Skin of body (tissue), 2 donors: ENCODE results near the gene MEI4. TPM values are rescaled to one million over a fixed set of nuclear protein-coding genes. Genes with fewer than 3 reads are reported as not detected.
"Not testable (repeated sequence)": the region's sequence is repeated elsewhere in the genome, so short reads cannot be mapped to it uniquely, and the experiment has no call there.

Experiments used
- DNase-seq: peaks from one replicate; lab custom pipeline; 2025; lab: John Stamatoyannopoulos, UW
- total RNA-seq: library from RNA; depleted of rRNA; stranded (reverse); fragments of >200 nt; gene quantifications from one replicate; pipeline ENCODE4 v1.2.3, GENCODE V29; 2014

The MEI4 gene
- total RNA-seq, 1 donor from 2014 or later, result 0.10 TPM

DNA sequence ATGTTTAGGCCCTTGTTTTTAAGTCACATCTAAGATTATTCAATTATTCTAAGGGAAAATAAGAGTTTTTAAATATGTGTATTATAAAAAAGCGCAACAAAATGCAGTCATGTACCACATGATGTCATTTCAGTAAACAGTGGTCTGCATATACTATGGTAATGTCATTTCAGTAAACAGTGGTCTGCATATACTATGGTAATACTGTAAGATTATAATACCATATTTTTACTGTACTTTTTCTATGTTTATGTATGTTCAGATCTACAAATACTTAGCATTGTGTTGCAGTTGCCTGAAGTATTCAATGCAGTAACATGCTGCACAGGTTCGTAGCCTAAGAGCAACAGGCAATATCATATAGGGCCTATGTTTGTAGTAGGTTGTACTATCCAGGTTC, 21.4 kb downstream of the MEI4 start:
- DNase-seq, result no peak

DNA sequence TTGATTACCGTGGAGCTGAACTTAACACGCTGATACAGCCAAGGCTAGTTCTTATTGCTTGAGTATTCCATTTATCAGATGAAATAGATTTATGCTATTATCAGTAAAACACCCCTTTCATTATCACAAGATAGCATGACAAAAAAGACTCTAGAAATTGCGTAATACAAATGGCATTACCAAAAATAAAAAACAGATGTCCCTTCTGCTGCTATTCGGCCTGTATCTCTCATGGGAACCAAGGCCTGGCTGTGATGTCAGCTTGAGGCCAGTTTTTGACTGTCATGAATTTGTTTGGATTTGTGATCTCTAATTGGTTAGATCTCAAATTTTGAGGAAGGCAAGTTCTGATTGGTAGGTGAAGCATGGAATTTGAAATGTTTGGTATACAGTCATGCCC, 25.2 kb downstream of the MEI4 start:
- peak; percentile 21 for DNase-seq

DNA sequence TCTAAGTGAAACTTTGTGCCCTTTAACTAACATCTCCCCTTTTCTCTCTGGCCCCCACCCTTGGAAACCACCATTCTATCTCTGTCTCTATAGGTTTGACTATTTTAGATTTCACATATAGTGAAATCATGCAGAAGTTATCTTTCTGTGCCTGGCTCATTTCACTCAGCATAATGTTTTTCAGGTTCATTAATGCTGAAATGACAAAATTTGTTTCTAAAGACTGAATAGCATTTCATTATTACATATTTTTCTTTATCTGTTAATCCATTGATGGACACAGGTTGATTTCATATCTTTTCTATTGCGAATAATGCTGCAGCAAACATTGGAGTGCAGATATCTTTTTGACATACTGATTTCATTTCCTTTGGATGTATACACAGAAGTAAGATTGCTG, 30.7 kb downstream of the MEI4 start:
- no peak for DNase-seq

DNA sequence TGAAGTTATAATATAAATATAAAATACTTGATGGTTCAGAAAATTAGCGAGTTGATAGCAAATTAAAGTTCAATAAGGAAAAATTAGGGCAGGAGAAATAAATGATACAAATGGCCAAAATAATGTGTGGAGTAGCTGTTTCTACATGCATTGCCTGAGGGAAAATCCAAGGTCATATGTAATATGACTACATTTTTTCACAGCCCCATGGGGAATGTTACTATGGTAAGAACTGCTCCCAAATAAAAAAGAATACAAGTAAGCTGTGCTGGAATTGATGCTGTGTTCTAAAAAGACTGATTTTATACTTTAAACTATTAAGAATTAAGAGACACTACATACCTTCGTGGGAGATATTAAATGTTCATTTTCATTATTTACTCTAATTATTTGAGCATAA, 34.1 kb downstream of the MEI4 start:
- DNase-seq, result peak; percentile 5

DNA sequence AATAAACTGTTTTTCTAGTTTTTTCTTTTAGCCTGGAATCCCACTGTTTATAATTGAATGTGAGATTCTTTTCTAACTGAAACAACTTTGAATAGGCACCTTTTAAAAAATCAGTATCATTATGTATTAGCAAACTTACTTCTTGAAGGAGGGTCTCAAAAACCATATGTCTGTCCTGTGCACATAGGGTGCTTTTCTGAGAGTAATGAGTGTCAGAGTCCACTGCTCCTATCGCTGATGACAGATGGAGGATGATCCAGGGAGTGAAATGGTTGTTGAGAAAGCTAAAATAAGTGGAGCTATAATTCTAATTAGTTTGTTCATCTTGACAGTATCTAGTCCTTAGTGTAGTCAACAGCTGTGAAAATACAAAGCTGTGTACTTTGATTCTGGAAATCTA, 35.8 kb downstream of the MEI4 start:
- DNase-seq, result no peak

DNA sequence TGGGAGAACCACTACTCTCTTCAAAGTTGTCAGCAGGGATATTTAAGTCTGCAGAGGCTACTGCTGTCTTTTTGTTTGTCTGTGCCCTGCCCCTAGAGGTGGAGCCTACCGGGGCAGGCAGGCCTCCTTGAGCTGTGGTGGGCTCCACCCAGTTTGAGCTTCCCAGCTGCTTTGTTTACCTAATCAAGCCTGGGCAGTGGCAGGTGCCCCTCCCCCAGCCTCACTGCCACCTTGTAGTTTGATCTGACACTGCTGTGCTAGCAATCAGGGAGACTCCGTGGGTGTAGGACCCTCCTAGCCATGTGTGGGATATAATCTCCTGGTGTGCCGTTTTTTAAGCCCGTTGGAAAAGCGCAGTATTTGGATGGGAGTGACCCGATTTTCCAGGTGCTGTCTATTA, 47.3 kb downstream of the MEI4 start:
- not testable (repeated sequence) for DNase-seq

DNA sequence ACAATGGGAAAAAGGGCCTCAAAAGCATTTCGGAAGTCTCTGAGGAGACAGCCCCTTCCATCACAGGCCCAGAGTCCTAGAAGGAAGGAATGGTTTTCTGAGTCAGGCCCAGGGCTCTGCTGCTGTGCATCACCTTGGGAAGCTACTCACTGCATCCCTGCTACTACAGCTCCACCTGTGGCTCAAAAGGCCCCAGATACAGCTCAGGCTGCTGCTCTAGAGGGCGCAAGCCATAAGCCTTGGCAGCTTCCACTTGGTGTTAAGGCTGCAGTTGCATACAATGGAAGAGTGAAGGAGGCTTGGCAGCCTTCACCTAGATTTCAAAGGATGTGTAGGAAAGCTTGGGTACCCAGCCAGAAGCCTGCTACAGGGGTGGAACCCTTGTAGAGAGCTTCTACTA, 54.8 kb downstream of the MEI4 start:
- no peak for DNase-seq

DNA sequence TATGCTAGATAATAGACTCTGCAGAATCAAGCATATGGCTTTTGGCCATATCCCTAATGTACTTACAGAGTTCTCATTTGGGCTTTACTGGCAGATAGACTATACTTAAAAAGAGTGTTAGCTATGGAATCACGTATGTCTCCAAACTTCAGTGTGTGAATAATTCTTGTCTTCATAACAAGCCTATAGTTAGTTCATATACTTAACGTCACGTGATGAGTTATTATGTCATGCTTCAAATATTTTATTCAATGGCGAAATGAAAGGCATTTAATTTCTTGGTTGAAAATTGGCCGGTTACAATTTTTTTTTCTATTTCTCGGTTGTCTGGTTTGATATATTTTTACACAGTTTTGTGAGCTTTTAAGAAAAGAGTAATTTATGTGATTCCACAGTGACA, 62.7 kb downstream of the MEI4 start:
- DNase-seq, result no peak

DNA sequence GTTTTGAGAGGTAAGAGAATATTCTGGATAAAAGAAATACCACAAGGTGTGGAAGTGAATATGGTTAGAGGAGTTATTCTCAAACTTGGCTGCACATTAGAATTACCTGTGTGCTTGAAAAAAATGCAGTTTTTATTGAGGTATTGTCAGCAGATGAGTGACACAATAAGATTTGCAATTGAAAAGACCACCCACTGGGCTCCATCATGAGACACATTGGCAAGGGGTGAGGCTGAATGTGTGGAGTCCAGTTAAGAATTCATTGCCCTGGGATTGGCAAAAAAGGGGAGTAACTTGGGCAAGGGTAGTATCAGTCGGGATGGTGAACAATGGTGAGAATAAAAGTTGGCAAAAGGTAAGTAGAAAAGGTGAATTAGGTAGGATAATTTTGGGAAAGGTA, 63.5 kb downstream of the MEI4 start:
- DNase-seq, result no peak

DNA sequence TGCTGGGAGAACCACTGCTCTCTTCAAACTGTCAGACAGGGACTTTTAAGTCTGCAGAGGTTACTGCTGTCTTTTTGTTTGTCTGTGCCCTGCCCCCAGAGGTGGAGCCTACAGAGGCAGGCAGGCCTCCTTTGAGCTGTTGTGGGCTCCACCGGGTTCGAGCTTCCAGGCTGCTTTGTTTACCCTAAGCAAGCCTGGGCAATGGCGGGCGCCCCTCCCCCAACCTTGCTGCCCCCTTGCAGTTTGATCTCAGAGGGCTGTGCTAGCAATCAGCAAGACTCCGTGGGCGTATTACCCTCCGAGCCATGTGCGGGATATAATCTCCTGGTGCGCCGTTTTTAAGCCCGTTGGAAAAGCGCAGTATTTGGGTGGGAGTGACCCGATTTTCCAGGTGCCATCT, 83.2 kb downstream of the MEI4 start:
- DNase-seq, result not testable (repeated sequence)

DNA sequence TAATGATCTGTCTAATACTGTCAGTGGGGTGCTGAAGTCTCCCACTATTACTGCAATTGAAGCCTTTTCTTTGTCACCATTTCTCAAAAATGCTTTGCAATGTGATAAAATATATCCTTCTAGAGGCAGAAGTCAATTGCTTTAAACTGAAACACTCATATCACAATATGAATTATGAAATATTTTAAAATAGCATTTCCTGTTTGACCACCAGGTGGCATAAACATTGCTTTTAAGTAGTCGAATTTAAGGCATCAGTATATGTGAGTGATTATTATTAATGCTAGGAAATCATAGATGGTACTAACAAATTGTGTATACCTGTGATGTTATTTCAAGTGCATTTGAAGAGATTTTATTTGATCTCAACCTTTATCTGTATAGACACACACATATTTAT, 87.5 kb downstream of the MEI4 start:
- no peak for DNase-seq

DNA sequence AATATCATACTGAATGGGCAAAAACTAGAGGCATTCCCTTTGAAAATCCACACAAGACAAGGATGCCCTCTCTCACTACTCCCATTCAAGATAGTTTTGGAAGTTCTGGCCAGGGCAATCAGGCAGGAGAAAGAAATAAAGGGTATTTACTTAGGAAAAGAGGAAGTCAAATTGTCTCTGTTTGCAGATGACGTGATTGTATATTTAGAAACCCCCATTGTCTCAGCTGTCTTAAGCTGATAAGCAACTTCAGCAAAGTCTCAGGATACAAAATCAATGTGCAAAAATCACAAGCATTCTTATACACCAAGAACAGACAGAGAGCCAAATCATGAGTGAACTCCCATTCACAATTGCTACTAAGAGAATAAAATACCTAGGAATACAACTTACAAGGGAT, 99.3 kb downstream of the MEI4 start:
- DNase-seq, result not testable (repeated sequence)

DNA sequence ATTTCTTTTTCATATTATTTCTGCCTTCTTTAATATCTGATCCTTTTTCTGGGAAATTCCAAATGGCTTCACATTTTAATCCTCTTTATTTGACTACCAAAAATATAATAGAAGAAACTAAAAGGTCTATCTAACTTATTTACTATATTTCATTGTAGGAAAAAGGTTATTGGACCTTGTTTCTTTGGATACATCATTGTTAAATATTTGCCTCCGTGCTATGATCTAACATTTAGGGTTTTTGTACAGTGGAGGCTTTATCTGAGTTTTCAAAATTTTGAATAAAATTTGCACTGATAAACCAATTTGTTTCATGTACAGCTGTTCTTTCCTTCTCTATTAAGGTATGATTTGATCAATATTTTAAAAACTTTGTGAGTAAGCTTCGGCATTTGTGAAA, 109.5 kb downstream of the MEI4 start:
- no peak for DNase-seq

DNA sequence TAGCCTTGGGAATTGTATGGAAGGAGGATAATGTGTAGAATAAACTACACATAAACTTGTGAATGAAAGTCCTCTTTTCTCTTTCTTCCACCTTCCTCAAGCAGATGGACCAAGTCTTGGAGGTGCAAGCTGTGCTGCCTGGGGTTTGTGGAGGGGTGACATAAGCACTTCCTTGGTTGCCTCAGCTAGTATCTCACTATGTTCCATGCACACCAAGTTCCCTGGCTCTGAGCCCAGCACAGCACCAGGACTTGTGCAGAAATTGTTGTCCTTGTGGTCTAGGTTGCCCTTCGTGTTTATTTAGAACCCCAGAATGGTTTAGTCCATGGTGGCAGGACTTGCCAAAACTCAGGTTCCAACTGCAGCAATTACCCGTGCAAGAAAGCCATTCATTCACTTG, 110.3 kb downstream of the MEI4 start:
- no peak for DNase-seq

DNA sequence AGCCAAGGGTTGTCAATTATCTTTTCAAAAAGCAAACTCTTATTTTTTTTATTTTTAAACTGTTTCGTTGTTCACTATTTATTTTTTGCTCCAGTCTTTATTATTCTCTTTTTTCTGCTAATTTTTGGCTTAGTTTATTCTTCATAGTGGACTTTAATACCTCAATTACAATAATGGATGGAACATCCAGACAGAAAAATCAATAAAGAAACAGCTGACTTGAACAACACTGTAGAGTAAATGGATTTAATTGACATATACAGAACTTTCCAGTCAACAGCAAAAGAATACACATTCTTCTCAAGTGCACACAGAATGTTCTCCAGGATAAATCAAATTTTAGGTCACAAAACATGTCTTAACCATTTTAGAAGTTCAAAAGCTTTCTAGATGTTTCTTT, 111.5 kb downstream of the MEI4 start:
- DNase-seq, result no peak

DNA sequence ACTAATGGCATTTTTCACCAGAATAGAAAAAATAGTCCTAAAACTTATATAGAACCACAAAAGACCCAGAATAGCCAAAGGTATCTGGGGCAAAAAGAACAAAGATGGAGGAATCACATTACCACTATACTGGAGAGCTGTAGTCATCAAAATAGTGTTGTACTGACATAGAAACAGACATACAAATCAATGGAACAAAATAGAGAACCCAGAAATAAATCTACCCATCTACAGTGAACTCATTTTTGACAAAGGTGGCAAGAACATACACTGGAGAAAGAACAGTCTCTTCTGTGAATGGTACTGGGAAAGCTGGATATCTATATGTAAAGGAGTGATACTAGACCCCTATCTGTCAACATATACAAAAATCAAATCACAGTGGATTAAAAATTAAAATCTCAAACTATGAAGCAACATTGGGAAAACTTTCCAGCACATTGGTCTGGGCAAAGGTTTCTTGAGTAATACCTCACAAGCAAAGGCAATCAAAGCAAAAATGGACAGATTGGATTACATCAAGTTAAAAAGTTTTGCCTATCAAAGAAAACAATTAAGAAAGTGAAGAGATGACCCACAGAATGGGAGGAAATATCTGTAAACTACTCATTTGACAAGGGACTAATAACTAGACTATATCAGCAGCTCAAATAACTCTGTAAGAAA, 120.5 kb downstream of the MEI4 start:
- no peak for DNase-seq

DNA sequence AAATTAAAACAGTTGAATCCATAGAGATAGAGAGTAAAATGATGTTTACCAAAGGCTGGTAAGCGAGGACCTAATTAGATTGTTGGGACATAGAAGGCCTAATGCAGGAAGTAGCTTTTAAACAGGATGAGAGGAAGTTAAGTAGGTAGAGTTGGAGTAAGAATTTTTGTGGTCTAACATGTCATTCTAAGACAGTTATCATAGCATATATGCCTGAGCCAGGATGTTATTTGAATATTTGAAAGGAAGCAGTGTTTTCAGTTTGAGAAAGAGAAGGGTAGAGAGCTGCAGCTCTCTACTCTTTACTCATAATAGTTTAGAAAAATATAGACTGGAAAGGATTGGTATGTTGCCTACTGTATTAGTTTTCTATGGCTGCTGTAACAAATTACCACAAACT, 121.6 kb downstream of the MEI4 start:
- DNase-seq, result no peak

DNA sequence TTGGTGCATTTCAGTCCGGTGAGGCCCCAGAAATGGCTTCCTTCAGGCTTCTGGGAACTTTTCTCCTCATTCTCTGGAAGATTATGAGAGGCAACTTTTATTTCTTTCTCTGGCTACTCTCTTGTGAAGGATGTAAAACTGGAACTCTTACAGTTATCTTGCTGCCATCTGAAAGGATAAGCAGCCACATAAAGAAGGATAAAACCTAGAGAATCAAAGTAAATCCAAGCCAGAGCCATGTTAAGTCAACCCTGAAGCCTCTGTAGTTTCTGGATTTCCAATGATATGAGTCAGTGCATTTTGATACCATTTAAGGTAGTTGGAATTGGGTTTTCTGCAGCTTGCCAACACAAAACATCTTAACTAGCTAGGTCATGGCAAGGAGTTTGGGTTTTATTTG, 123.6 kb downstream of the MEI4 start:
- DNase-seq, result no peak

DNA sequence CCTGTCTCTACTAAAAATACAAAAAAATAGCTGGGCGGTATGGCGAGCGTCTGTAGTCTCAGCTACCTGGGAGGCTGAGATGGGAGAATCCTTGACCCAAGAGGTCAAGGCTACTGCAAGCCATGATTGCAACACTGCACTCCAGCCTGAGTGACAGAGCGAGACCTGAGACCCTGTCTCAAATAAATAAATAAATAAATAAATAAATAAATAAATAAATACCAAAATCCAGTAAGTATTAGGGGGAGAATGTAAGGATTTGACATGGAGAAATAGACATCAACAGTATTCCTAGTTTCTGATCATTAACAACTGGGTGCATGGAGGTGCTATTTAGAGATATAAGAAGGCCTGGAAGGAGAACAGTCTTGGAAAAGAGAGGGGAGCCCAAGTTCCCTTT, 125.7 kb downstream of the MEI4 start:
- DNase-seq, result no peak

DNA sequence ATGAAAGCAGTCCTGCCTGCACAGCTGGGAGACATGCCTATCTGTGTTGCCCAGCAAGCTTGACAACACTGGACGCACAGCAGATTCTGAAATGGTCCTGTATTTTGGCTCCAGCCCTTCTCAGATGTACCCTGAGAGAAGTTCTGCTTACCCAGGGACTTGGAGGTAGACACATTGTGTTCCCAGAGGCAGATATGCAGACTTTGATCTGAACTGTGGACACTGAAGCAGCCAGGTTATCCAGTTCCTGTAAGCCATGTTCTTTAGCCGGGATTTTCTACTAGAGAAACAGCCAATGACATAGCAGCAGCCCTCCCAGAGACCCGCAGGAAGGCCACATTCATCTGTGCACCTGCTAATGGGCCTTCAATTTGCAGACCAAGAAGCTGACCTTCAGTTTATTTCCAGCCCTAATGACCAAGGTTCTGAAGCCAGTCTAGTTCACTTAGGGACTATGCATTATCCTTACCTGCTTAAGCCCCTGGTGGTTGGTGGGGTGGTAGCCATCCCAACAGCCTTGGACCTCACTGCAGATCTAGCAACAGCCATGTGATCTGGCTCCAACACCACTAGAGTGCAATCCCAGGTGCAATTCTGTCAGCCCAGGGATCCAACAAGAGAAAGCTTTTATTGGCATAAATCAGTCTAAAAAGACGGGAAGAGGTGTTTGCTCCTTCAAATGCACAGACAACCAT, 134.2 kb downstream of the MEI4 start:
- no peak for DNase-seq

DNA sequence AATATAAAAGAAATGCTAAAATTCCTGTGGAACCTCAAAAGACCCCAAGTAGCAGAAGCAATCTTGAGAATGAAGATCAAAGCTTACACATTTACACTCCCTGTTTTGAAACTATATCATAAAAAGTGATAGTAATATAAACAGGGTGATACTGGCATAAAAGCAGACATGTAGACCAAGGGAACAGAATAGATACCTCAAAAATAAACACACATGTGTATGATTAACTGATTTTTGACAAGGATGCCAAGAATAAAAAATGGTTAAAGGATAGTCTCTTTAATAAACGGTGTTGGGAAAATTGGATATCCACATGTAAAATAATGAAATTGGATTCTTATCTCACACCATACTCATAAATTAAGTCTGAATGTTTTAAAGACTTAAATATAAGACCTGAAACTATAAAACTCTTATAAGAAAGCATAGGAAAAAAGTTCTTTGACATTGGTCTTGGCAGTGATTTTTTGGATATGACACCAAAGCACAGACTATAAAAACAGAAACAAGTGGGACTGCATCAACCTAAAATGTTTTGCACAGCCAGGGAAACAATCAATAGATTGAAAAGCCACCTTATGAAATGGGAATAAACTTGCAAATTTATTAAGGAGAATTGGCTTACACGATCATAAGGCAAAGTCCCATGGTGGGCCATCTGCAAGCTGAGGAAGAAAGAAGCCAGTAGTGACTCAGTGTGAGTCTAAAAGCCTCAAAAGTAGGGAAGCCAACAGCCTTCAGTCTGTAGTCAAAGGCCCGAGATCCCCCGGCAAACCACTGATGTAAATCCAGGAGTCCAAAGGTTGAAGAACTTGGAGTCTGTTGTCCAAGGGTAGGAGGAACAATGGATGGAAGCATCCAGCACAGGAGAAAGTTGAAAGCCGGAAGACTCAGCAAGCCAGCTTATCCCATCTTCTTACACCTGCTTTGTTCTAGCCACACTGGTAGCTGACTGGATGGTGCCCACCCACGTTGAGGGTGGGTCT, 144.3 kb downstream of the MEI4 start:
- no peak for DNase-seq

DNA sequence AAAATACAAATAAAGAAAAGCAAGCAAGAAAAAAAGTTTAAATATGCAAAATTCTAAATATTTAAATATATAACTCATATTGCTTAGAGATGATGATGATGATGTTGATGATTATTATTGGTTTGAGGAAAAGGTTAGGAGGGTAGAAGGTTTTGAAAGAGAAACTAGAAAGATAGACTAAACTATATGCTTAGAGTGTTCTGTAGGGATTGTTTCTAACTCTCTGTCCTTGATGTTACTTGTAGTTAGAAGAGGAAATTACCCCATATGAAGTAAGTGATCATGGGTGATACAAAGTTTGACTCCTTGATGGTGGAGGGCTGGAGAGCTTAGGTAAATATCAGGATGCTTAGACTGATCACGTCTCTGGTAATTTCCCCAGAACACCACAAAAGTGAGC, 159.5 kb downstream of the MEI4 start:
- DNase-seq, result no peak
